Measurements from ENCODE around the gene TRIM23.
A peak's percentile ranks its signal among the peaks of the same experiment; 100 is the strongest.
"Not testable (repeated sequence)": the region's sequence is repeated elsewhere in the genome, so short reads cannot be mapped to it uniquely, and the experiment has no call there.

The TRIM23 gene

GRCh38 chr5:65611524-65611923, 12.6 kb downstream of the TRIM23 start:
- Histone ChIP-seq H2AFZ (ENCODE audit: low read depth, low read length) (no peak overlapping the region), H3K14ac (ENCODE audit: low read length in 2 of 2) (no peak overlapping the region)
- 96% methylated on average over 3 of the region's 3 CpGs for WGBS

GRCh38 chr5:65601761-65602160, 22.4 kb downstream of the TRIM23 start:
- not testable (repeated sequence) for H3K4me2 ChIP-seq (ENCODE audit: low read length, poor library complexity, severe bottlenecking); H3K4ac ChIP-seq (ENCODE audit: low read depth in 1 of 2, low read length in 2 of 2); H3K23ac ChIP-seq (ENCODE audit: low read length in 2 of 2); H2AK5ac ChIP-seq (ENCODE audit: low read length, severe bottlenecking); H2BK120ac ChIP-seq (ENCODE audit: low read depth, low read length); H2BK12ac ChIP-seq (ENCODE audit: low read length in 2 of 2); DNase-seq; H4K91ac ChIP-seq (ENCODE audit: low read length); H3K18ac ChIP-seq (ENCODE audit: low read depth in 1 of 2, low read length in 2 of 2); H2BK5ac ChIP-seq (ENCODE audit: low read depth, low read length, poor library complexity, severe bottlenecking); H3K9me3 ChIP-seq (ENCODE audit: control insufficient read depth, low read length); H2AFZ ChIP-seq (ENCODE audit: low read depth, low read length); H3K27ac ChIP-seq (ENCODE audit: low read length, poor library complexity, severe bottlenecking); H3K9ac ChIP-seq (ENCODE audit: low read length); H3K14ac ChIP-seq (ENCODE audit: low read length in 2 of 2); H3K27me3 ChIP-seq (ENCODE audit: control insufficient read depth in 1 of 2, insufficient read depth in 1 of 2, low read length in 2 of 2); H3K4me1 ChIP-seq (ENCODE audit: control insufficient read depth, insufficient read depth, low read depth, low read length); H4K8ac ChIP-seq (ENCODE audit: low read length); H2BK15ac ChIP-seq (ENCODE audit: low read depth, poor library complexity, severe bottlenecking); H3K4me3 ChIP-seq (ENCODE audit: insufficient read depth in 1 of 2, low read depth in 1 of 2, low read length in 2 of 2)
- Histone ChIP-seq H3K79me1 (replicated peaks; ENCODE audit: low read length, poor library complexity, severe bottlenecking) (peaks cover 25% of the 10 kb centered on the region), H3K36me3 (ENCODE audit: control insufficient read depth in 1 of 2, insufficient read depth in 2 of 2, low read depth in 1 of 2, low read length in 2 of 2) (peaks cover 23 to 99% of the 10 kb centered on the region in 2 experiments)
- WGBS = 100% methylated on average over 1 of the region's 1 CpG

More at GRCh38 chr5:65611524-65611923, 12.6 kb downstream of the TRIM23 start:
- Histone ChIP-seq H2BK5ac (ENCODE audit: low read depth, low read length, poor library complexity, severe bottlenecking) (no peak overlapping the region), H3K9ac (ENCODE audit: low read length) (no peak overlapping the region), H3K4me1 (ENCODE audit: control insufficient read depth, insufficient read depth, low read depth, low read length) (peaks cover 3% of the 10 kb centered on the region), H3K36me3 (ENCODE audit: control insufficient read depth in 1 of 2, insufficient read depth in 2 of 2, low read depth in 1 of 2, low read length in 2 of 2) (peaks cover 5 to 93% of the 10 kb centered on the region in 2 experiments), H3K4ac (ENCODE audit: low read depth in 1 of 2, low read length in 2 of 2) (no peak overlapping the region), H2BK12ac (ENCODE audit: low read length in 2 of 2) (no peak overlapping the region), H3K18ac (ENCODE audit: low read depth in 1 of 2, low read length in 2 of 2) (no peak overlapping the region), H3K79me1 (replicated peaks; ENCODE audit: low read length, poor library complexity, severe bottlenecking) (peaks cover 19% of the 10 kb centered on the region), H4K91ac (ENCODE audit: low read length) (no peak overlapping the region), H2BK120ac (ENCODE audit: low read depth, low read length) (no peak overlapping the region), H3K4me3 (ENCODE audit: insufficient read depth in 1 of 2, low read depth in 1 of 2, low read length in 2 of 2) (no peak overlapping the region), H3K4me2 (ENCODE audit: low read length, poor library complexity, severe bottlenecking) (no peak overlapping the region), H2AK5ac (ENCODE audit: low read length, severe bottlenecking) (no peak overlapping the region), H4K8ac (ENCODE audit: low read length) (no peak overlapping the region), H3K9me3 (ENCODE audit: control insufficient read depth, low read length) (no peaks in the 10 kb centered on the region), H3K23ac (ENCODE audit: low read length in 2 of 2) (no peak overlapping the region), H3K27me3 (ENCODE audit: control insufficient read depth in 1 of 2, insufficient read depth in 1 of 2, low read length in 2 of 2) (no peaks in the 10 kb centered on the region), H2BK15ac (ENCODE audit: low read depth, poor library complexity, severe bottlenecking) (no peak overlapping the region), H3K27ac (ENCODE audit: low read length, poor library complexity, severe bottlenecking) (peak overlapping the region; percentile 57)
- no peak for DNase-seq

GRCh38 chr5:65588694-65589093, 35.4 kb downstream of the TRIM23 start:
- H3K14ac ChIP-seq (ENCODE audit: low read length in 2 of 2) = no peak overlapping the region
- no peak overlapping the region for H2AFZ ChIP-seq (ENCODE audit: low read depth, low read length)
- no peak overlapping the region for H2BK12ac ChIP-seq (ENCODE audit: low read length in 2 of 2)
- no peak for DNase-seq
- H3K18ac ChIP-seq (ENCODE audit: low read depth in 1 of 2, low read length in 2 of 2) = no peak overlapping the region
- no peak overlapping the region for H2BK5ac ChIP-seq (ENCODE audit: low read depth, low read length, poor library complexity, severe bottlenecking)
- no peak overlapping the region for H4K91ac ChIP-seq (ENCODE audit: low read length)
- no peak overlapping the region for H2BK120ac ChIP-seq (ENCODE audit: low read depth, low read length)
- H3K4ac ChIP-seq (ENCODE audit: low read depth in 1 of 2, low read length in 2 of 2) = no peak overlapping the region
- H2BK15ac ChIP-seq (ENCODE audit: low read depth, poor library complexity, severe bottlenecking) = no peak overlapping the region
- H3K27ac ChIP-seq (ENCODE audit: low read length, poor library complexity, severe bottlenecking) = no peak overlapping the region
- peaks cover 7 to 99% of the 10 kb centered on the region in 2 experiments for H3K36me3 ChIP-seq (ENCODE audit: control insufficient read depth in 1 of 2, insufficient read depth in 2 of 2, low read depth in 1 of 2, low read length in 2 of 2)
- H3K79me1 ChIP-seq (replicated peaks; ENCODE audit: low read length, poor library complexity, severe bottlenecking) = peaks cover 9% of the 10 kb centered on the region
- no peak overlapping the region for H3K4me2 ChIP-seq (ENCODE audit: low read length, poor library complexity, severe bottlenecking)
- H2AK5ac ChIP-seq (ENCODE audit: low read length, severe bottlenecking) = no peak overlapping the region
- no peak overlapping the region for H3K9ac ChIP-seq (ENCODE audit: low read length)
- H3K4me1 ChIP-seq (ENCODE audit: control insufficient read depth, insufficient read depth, low read depth, low read length) = no peaks in the 10 kb centered on the region
- H3K27me3 ChIP-seq (ENCODE audit: control insufficient read depth in 1 of 2, insufficient read depth in 1 of 2, low read length in 2 of 2) = no peaks in the 10 kb centered on the region
- H3K9me3 ChIP-seq (ENCODE audit: control insufficient read depth, low read length) = no peaks in the 10 kb centered on the region
- H4K8ac ChIP-seq (ENCODE audit: low read length) = no peak overlapping the region
- H3K23ac ChIP-seq (ENCODE audit: low read length in 2 of 2) = no peak overlapping the region
- no CpG with 5 or more reads among the region's 2 CpGs for WGBS
- H3K4me3 ChIP-seq (ENCODE audit: insufficient read depth in 1 of 2, low read depth in 1 of 2, low read length in 2 of 2) = no peak overlapping the region

DNA sequence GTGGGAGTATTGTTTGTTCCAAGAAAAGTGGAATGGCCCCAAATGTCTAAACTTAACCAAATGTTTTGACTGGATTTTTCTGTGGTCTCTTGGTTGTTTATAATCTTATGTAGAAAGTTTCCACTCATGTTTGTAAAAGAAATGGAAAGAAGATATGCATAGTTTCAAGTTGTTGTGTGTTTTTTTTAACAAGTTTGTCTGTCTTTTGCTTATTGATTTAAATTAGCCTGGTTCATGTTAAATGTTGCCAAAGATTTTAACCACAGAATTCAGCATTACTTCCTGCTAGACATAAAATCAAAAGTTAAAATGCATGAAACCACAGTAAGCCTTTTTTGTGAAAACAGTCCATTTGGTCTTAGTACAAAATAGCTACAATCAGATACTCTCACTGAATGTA, 47.0 kb downstream of the TRIM23 start:
- no peak overlapping the region for H3K23ac ChIP-seq (ENCODE audit: low read length in 2 of 2)
- H3K79me1 ChIP-seq (replicated peaks; ENCODE audit: low read length, poor library complexity, severe bottlenecking) = peaks cover 22% of the 10 kb centered on the region
- no peak overlapping the region for H3K4me3 ChIP-seq (ENCODE audit: insufficient read depth in 1 of 2, low read depth in 1 of 2, low read length in 2 of 2)
- H2AFZ ChIP-seq (ENCODE audit: low read depth, low read length) = no peak overlapping the region
- no peak overlapping the region for H4K91ac ChIP-seq (ENCODE audit: low read length)
- no peak overlapping the region for H3K4ac ChIP-seq (ENCODE audit: low read depth in 1 of 2, low read length in 2 of 2)
- H3K9ac ChIP-seq (ENCODE audit: low read length) = no peak overlapping the region
- no peak overlapping the region for H2BK15ac ChIP-seq (ENCODE audit: low read depth, poor library complexity, severe bottlenecking)
- no peaks in the 10 kb centered on the region for H3K9me3 ChIP-seq (ENCODE audit: control insufficient read depth, low read length)
- H3K27ac ChIP-seq (ENCODE audit: low read length, poor library complexity, severe bottlenecking) = no peak overlapping the region
- no peak overlapping the region for H3K18ac ChIP-seq (ENCODE audit: low read depth in 1 of 2, low read length in 2 of 2)
- H2BK120ac ChIP-seq (ENCODE audit: low read depth, low read length) = no peak overlapping the region
- H3K4me1 ChIP-seq (ENCODE audit: control insufficient read depth, insufficient read depth, low read depth, low read length) = no peaks in the 10 kb centered on the region
- H3K4me2 ChIP-seq (ENCODE audit: low read length, poor library complexity, severe bottlenecking) = no peak overlapping the region
- peaks cover 10 to 82% of the 10 kb centered on the region in 2 experiments for H3K36me3 ChIP-seq (ENCODE audit: control insufficient read depth in 1 of 2, insufficient read depth in 2 of 2, low read depth in 1 of 2, low read length in 2 of 2)
- H4K8ac ChIP-seq (ENCODE audit: low read length) = no peak overlapping the region
- no peak overlapping the region for H3K14ac ChIP-seq (ENCODE audit: low read length in 2 of 2)
- H2AK5ac ChIP-seq (ENCODE audit: low read length, severe bottlenecking) = no peak overlapping the region
- peak; percentile 46 for DNase-seq
- H3K27me3 ChIP-seq (ENCODE audit: control insufficient read depth in 1 of 2, insufficient read depth in 1 of 2, low read length in 2 of 2) = no peaks in the 10 kb centered on the region
- no peak overlapping the region for H2BK5ac ChIP-seq (ENCODE audit: low read depth, low read length, poor library complexity, severe bottlenecking)
- no peak overlapping the region for H2BK12ac ChIP-seq (ENCODE audit: low read length in 2 of 2)

All from mesenchymal stem cell (in vitro differentiated cells and primary cell).